Osteocyte (in vitro differentiated cells): ENCODE data around the gene SAMD14. TPM values are rescaled to one million over a fixed set of nuclear protein-coding genes. Genes with fewer than 3 reads are reported as not detected.

Source experiments
- DNase-seq: peaks from one replicate; pipeline ENCODE4 v3.0.0; 2021; ENCODE audit warnings: mixed read lengths; ENCODE audit not compliant: unreplicated experiment; ENCODE audit errors: extremely low spot score
- H3K27ac Mint-ChIP-seq: one replicate; pipeline ENCODE4 v1.8.0; 2021; ENCODE audit warnings: mild to moderate bottlenecking, mixed read lengths; ENCODE audit not compliant: unreplicated experiment
- H3K27me3 Mint-ChIP-seq: one replicate; pipeline ENCODE4 v1.8.0; 2021; ENCODE audit warnings: mixed read lengths; ENCODE audit not compliant: unreplicated experiment
- H3K36me3 Mint-ChIP-seq: one replicate; pipeline ENCODE4 v1.8.0; 2021; ENCODE audit warnings: mixed read lengths; ENCODE audit not compliant: unreplicated experiment
- H3K4me1 Mint-ChIP-seq: one replicate; pipeline ENCODE4 v1.8.0; 2021; ENCODE audit warnings: mixed read lengths; ENCODE audit not compliant: unreplicated experiment
- H3K4me3 Mint-ChIP-seq: one replicate; pipeline ENCODE4 v1.8.0; 2021; ENCODE audit warnings: mild to moderate bottlenecking, moderate library complexity, mixed read lengths; ENCODE audit not compliant: unreplicated experiment
- H3K9me3 Mint-ChIP-seq: one replicate; pipeline ENCODE4 v1.8.0; 2021; ENCODE audit warnings: mixed read lengths; ENCODE audit not compliant: unreplicated experiment
- total RNA-seq: library from RNA; stranded (reverse); gene quantifications from 2 replicates; pipeline ENCODE4 v1.2.1, GENCODE V29; 2021
- TF ChIP-seq, protein P1 (sequence below): fragments of 200-600 bp; sonication (generic); IDR thresholded peaks from 2 replicates; pipeline ENCODE4 v1.5.0; 2021; ENCODE audit warnings: antibody characterized with exemption, mild to moderate bottlenecking, moderate library complexity

The SAMD14 gene
- total RNA-seq, 1 donor from 2014 or later, result 36.8 TPM

DNA sequence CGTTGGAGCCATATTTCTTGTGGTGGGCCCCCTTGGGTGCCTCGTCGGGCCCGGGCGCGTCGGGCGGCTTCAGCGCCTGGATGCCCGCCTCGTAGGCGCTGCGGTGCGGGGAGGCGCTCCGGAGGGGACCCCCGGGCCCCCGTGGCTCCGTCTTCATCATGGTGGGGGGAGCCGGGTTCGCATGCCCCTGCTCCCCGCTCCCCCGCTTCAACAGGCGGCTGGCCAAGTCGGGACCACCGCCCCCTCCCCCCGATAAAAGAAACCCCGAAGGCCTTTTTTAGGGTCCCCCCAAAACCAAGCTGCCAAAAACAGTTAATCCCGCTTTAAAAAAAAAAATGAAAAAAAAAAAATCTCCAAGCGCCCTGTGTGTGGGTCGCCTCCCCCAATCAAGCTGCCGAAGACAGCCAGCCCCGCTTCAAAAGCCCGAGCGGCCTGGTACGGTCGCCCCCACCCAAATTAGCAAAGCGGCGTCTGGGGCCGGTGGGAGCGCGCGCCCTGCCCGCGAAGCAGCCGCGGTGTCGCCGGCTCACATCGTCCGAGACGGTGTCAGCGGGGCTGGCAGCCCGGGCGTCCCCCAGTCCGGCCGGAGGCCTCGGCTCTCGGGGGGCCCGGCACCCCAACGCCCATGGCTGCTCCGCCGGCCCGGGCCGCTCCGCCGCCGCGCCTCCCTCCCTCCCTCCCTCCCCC, 20.5 kb upstream of the SAMD14 start, which contains the start of gene PPP1R9B:
Gene PPP1R9B, minus strand, starts transcription at position 324 of the 687 bp plus-strand sequence. Its CDS starts 164 bp downstream, at position 160.
- Mint-ChIP-seq H3K27ac (peak within 1 kb of the TSS; percentile 95), H3K4me1 (peaks cover 38% of the 10 kb centered on the region), H3K27me3 (no peaks in the 10 kb centered on the region), H3K9me3 (no peaks in the 10 kb centered on the region), H3K36me3 (peaks cover 8% of the 10 kb centered on the region), H3K4me3 (peak within 1 kb of the TSS; percentile 90)
- DNase-seq, result no peak
- TF ChIP-seq, protein P1, sequence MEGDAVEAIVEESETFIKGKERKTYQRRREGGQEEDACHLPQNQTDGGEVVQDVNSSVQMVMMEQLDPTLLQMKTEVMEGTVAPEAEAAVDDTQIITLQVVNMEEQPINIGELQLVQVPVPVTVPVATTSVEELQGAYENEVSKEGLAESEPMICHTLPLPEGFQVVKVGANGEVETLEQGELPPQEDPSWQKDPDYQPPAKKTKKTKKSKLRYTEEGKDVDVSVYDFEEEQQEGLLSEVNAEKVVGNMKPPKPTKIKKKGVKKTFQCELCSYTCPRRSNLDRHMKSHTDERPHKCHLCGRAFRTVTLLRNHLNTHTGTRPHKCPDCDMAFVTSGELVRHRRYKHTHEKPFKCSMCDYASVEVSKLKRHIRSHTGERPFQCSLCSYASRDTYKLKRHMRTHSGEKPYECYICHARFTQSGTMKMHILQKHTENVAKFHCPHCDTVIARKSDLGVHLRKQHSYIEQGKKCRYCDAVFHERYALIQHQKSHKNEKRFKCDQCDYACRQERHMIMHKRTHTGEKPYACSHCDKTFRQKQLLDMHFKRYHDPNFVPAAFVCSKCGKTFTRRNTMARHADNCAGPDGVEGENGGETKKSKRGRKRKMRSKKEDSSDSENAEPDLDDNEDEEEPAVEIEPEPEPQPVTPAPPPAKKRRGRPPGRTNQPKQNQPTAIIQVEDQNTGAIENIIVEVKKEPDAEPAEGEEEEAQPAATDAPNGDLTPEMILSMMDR, result no peak

DNA sequence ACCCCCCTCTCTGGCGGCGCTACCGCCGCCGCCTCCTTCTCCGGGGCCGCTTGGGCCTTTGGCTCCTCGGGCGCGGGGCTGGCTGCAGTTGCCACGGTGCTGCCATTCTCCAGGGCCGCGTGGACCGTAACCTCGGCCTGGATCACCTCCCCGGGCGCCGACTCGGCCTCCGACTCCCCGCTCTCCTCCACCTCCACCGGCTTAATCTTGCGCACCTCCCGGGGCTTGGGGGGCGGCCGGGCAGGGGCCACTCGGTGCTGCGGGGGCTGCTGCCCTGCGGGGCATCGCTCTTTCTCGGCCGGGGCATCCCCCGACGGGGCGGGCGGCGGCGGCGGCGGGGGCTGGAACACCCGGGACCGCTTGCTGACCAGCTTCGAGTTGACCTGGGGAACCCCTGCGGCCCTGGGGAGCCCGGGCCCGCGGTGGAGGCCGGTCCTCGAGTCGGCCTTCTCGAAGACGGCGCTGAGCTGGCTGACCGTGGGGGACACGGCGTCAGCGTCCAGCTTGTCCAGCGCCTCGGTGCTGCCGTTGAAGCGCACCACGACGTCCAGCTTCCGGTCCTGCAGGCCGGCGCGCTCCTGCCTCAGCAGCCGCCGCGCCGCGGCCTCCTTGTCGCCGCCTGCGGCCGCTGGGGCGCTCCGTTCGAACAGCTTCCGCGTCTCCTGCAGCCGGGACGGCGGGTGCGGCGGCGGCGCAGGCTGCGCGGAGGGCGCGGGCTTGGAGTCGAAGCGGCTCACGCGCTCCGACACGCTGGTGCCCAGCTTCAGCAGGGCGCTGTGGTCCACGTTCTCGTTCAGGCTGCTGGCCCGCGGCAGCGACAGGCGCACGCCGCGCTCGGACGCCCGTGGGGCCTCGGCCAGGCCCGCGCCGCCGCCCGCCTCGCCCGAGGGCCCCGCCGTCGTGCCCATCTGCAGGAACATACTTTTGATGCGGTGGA, 19.7 kb upstream of the SAMD14 start:
- H3K36me3 Mint-ChIP-seq, result peaks cover 11% of the 10 kb centered on the region
- peak overlapping the region; percentile 66 for H3K27ac Mint-ChIP-seq
- H3K4me1 Mint-ChIP-seq, result peaks cover 37% of the 10 kb centered on the region
- H3K4me3 Mint-ChIP-seq, result peak overlapping the region; percentile 86
- TF ChIP-seq, protein P1, result no peak
- no peak for DNase-seq
- H3K9me3 Mint-ChIP-seq, result no peaks in the 10 kb centered on the region
- no peaks in the 10 kb centered on the region for H3K27me3 Mint-ChIP-seq

DNA sequence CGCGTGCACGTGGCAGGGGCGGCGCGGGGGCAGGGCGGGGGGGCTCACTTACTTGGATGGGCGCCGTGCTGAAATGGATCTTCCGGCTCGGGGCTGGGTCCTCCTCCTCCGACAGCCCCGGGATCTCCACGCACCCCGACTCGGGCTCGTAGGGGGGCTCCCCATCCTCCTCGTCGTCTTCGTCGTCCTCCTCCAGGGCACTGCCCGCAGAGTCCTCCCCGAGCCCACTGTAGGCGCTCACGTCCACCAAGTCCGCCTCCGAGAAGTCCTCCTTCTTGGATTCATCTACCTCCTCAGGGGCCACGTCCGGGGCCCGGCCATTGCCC, 19.1 kb upstream of the SAMD14 start:
- H3K4me1 Mint-ChIP-seq, result peaks cover 41% of the 10 kb centered on the region
- peaks cover 17% of the 10 kb centered on the region for H3K36me3 Mint-ChIP-seq
- DNase-seq, result no peak
- peak overlapping the region; percentile 86 for H3K4me3 Mint-ChIP-seq
- peak overlapping the region; percentile 66 for H3K27ac Mint-ChIP-seq
- TF ChIP-seq, protein P1, result no peak
- no peaks in the 10 kb centered on the region for H3K9me3 Mint-ChIP-seq
- H3K27me3 Mint-ChIP-seq, result no peaks in the 10 kb centered on the region

DNA sequence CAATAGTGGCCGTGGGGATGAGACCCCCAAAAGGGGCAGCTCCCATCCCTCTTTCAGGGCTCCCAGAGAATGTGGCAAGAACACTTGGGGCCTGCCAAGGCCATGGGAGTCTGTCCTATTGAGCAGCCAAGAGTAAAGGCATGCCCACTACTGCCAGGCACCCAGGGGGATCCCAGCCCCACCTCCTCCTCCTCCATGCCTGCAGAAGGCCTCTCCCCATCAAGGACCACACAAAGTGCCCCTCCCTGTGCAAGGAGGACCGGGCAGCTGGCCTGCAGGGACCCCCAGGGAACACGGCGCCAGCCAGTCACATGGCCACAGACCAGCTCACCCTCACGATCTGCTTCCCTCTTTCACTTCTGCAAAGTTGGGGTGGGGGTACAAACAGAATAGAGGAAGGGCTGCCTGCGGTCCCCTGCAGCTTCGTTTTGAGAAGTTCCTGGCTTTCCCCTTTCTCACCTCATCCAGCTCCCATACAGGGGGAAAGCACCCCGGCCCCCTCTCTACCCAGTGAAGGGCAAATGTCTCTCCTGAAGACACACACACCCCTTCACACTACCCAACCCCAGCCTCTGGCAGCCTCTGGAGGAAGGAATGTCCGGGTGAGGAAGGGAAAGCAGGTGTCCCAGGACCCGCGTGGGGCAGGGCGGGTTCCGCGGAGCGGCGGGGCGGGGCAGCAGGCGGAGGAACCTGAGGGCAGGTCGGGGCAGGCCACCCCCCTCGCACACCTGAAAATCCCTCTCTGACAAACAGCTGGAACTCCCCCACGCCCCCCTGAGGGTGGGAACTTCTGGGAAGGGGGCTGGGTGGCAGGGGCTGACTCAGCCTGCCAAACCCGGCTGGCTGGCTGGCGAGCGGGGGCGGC, 18.5 kb upstream of the SAMD14 start:
- H3K4me3 Mint-ChIP-seq, result peak overlapping the region; percentile 91
- peak overlapping the region; percentile 79 for H3K27ac Mint-ChIP-seq
- no peaks in the 10 kb centered on the region for H3K27me3 Mint-ChIP-seq
- H3K36me3 Mint-ChIP-seq, result peaks cover 20% of the 10 kb centered on the region
- H3K9me3 Mint-ChIP-seq, result no peaks in the 10 kb centered on the region
- TF ChIP-seq, protein P1, result peak; percentile 29
- H3K4me1 Mint-ChIP-seq, result peaks cover 42% of the 10 kb centered on the region
- no peak for DNase-seq
